ENCODE results near the gene FUCA2.

DNA sequence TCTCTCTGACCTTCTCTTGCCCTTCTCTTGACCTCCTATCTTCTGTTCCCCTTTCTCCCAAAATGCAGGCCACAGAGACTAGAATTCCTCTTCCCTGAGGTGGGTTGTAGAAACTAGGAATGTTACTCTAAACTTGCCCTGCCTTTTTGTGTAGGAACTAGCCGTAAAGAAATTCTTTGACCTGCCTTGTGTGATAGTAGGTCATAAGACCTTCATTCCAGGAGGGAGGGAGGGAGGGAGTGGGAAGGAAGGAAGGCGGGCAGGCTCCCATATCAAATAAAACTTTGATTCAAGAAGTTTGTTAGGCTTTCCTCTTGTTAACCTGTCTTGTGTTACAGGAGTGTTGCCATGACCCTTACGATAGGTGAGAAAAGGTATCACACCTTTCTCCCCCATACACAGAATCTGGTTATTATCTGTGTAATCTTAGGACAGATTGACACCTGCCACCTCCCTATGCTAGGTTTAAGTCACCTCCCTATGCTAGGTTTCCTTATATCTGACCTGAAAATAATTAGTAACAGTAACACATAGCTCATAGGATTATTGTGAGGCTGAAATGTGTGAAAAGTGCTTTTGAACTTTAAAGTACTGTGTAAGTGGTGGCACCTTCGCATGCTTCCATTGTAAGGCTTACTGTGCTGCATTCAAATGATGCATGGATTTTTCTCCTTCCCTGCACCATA lies 32.6 kb upstream of the FUCA2 start:
- TF ChIP-seq, protein P1, sequence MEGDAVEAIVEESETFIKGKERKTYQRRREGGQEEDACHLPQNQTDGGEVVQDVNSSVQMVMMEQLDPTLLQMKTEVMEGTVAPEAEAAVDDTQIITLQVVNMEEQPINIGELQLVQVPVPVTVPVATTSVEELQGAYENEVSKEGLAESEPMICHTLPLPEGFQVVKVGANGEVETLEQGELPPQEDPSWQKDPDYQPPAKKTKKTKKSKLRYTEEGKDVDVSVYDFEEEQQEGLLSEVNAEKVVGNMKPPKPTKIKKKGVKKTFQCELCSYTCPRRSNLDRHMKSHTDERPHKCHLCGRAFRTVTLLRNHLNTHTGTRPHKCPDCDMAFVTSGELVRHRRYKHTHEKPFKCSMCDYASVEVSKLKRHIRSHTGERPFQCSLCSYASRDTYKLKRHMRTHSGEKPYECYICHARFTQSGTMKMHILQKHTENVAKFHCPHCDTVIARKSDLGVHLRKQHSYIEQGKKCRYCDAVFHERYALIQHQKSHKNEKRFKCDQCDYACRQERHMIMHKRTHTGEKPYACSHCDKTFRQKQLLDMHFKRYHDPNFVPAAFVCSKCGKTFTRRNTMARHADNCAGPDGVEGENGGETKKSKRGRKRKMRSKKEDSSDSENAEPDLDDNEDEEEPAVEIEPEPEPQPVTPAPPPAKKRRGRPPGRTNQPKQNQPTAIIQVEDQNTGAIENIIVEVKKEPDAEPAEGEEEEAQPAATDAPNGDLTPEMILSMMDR (IDR thresholded peaks at IDR 0.05) = no peak
- no peak for TF ChIP-seq POLR2A (IDR thresholded peaks at IDR 0.05)
